ENCODE measurements around the gene STPG3.

STPG3 gene

GRCh38 chr9:137263506-137263905, 12.4 kb downstream of the STPG3 start:
- ChIA-PET POLR2A (interaction anchor here (1.6 kb wide), 1 partner anchor 14 kb away, joined by 8 read pairs; the partner anchor contains the start of gene TOR4A), CTCF (interaction anchor here (1.5 kb wide), 1 partner anchor 27 kb away, joined by 3 read pairs; no protein-coding TSS in a partner anchor)
- no peak for TF ChIP-seq CTCF (IDR thresholded peaks at IDR 0.05; ENCODE audit: insufficient read depth, low read length, missing control alignments)
- no peak for DNase-seq (ENCODE audit: low read depth, low spot score)
- H3K4me3 ChIP-seq (ENCODE audit: low read depth, low read length): no peak overlapping the region

- H3K4me3 ChIP-seq (ENCODE audit: low read depth, low read length): no peak overlapping the region
- DNase-seq (ENCODE audit: low read depth, low spot score): no peak
- ChIA-PET CTCF (interaction anchor here (0.9 to 1.5 kb wide), 2 partner anchors 10 to 27 kb away, joined by 3 read pairs; no protein-coding TSS in a partner anchor), POLR2A (interaction anchor here (1.6 kb wide), 1 partner anchor 13 kb away, joined by 8 read pairs; the partner anchor contains the start of gene TOR4A)
- no peak for TF ChIP-seq CTCF (IDR thresholded peaks at IDR 0.05; ENCODE audit: insufficient read depth, low read length, missing control alignments)
Measured at GRCh38 chr9:137264067-137264466, 13.0 kb downstream of the STPG3 start.

- H3K4me3 ChIP-seq (ENCODE audit: low read depth, low read length): no peak overlapping the region
- TF ChIP-seq CTCF (IDR thresholded peaks at IDR 0.05; ENCODE audit: insufficient read depth, low read length, missing control alignments): no peak
- no peak for DNase-seq (ENCODE audit: low read depth, low spot score)
- ChIA-PET CTCF (interaction anchor here (1.0 to 1.8 kb wide), 5 partner anchors 10 to 269 kb away, joined by 3 to 9 read pairs (median 3); partner anchors contain the start of gene TOR4A), POLR2A (interaction anchor here (1.2 to 2.1 kb wide), 3 partner anchors 9 to 25 kb away, joined by 3 to 9 read pairs (median 4); partner anchors contain the start of gene TUBB4B)
Measured at GRCh38 chr9:137265496-137266161, 14.5 kb downstream of the STPG3 start.

DNA sequence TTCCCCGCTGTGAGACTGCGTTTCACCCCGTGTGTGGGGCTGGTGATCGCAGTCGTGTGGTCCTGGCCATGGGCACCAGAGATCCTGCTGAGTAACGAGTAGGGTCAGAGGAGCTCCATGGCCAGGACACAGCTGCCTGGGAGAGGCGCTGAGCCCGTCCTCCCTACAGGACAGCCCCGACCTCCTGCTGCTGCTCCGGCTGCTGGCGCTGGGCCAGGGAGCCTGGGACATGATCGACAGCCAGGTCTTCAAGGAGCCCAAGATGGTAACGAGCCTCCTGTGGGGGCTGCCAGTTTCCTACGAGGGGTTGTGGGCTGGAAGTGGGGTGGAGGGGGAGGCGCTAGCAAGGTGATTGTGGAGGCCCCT, 15.1 kb downstream of the STPG3 start:
- DNase-seq (ENCODE audit: low read depth, low spot score): no peak
- TF ChIP-seq CTCF (IDR thresholded peaks at IDR 0.05; ENCODE audit: insufficient read depth, low read length, missing control alignments): no peak
- POLR2A ChIA-PET: interaction anchor here (2.1 kb wide), 1 partner anchor 26 kb away, joined by 9 read pairs; the partner anchor contains the start of gene TUBB4B
- H3K4me3 ChIP-seq (ENCODE audit: low read depth, low read length): no peak overlapping the region
- CTCF ChIA-PET: interaction anchor here (1.0 to 1.8 kb wide), 4 partner anchors 11 to 268 kb away, joined by 3 to 9 read pairs (median 4); partner anchors contain the start of gene TOR4A

DNA sequence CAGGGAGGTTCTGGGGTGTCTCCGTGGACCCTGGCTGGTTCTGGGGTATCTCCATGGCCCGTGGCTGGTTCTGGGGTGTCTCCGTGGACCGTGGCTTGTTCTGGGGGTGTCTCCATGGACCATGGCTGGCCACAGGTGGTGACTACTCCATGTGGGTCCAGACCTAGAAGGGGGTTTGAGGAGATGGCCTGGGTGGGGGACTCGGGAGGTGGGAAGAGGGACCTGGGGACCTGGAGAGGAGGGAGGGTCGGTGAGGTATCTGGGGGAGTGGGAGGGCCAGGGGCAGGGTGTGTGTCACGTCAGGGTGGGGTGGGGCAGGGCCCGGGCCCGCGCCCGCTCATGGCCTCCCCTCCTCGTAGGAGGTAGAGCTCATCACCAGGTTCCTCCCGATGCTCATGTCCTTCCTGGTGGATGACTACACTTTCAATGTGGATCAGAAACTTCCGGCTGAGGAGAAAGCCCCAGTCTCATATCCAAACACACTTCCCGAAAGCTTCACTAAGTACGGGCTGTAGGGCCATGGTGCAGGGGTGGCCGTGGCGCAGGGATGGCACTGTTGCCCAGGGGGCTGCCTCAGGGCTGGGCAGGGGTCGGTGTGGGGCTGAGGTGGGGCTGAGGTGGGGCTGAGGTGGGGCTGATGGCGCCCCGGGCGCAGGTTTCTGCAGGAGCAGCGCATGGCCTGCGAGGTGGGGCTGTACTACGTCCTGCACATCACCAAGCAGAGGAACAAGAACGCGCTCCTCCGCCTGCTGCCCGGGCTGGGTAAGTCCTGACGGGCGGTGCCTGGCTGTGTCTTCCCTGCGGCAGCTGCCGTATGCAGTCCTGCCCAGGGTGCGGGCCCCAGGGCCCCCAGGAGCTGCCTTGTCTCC, 15.7 kb downstream of the STPG3 start:
- no peak overlapping the region for H3K4me3 ChIP-seq (ENCODE audit: low read depth, low read length)
- CTCF ChIA-PET: interaction anchor here (1.0 to 1.8 kb wide), 3 partner anchors 8 to 30 kb away, joined by 3 to 9 read pairs (median 3); partner anchors contain the start of gene TOR4A
- POLR2A ChIA-PET: interaction anchor here (2.1 kb wide), 1 partner anchor 26 kb away, joined by 9 read pairs; the partner anchor contains the start of gene TUBB4B

More for the DNA sequence above, 15.7 kb downstream of the STPG3 start:
- no peak for TF ChIP-seq CTCF (IDR thresholded peaks at IDR 0.05; ENCODE audit: insufficient read depth, low read length, missing control alignments)
- DNase-seq (ENCODE audit: low read depth, low spot score): no peak
